Cardiac fibroblast (primary cell): ENCODE data around the gene SOBP.

Experiments used
- DNase-seq, 2 donors: peaks; one replicate each; pipeline versions ENCODE4 v3.0.0 to v3.0.0-alpha.2; 2010; ENCODE audit warnings: low read depth in 2 of 2
- H3K4me3 ChIP-seq, 2 donors: replicated peaks in 1 of 2; 1 replicate in 1 of 2; 2 replicates in 1 of 2; pipeline ENCODE4 v1.5.1; 2011; ENCODE audit warnings: low read depth in 2 of 2, low read length in 2 of 2, mild to moderate bottlenecking in 2 of 2, moderate library complexity in 1 of 2
- TF ChIP-seq, protein P1 (sequence below): IDR thresholded peaks from one replicate; pipeline ENCODE4 v1.5.1; 2011; ENCODE audit warnings: low read depth, mild to moderate bottlenecking, low read length, inconsistent platforms

The SOBP gene

DNA sequence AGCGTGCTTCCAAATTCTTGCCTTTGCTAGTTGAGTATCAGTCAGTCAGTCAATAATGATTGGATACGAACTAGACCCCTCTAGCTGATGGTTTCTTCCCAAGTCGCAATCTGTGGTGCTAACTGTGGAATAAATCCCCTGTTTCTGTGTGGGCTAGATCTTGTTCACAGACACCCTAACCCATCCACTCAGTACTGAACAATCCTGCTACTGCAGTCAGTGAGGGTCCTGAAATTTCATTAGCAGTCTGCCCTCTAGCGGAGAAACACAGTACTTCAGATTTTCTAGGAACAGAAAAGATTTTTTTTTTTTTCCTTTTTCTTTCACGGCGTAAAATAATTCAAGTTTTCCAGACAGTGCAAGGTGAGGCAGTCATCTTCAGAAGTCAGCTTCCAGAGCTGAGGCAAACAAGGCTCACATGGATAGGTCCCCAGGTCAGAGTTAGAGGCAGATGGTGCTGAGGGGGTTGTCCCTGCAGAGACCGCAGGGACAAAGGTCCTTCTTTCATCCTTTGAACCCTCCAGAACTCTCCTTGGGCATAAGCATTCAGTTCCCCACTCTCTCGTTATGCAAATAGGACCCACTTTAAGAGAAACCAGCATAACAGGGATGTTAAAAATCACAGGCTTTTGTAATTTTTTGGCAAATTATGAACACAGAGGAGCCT, 214.6 kb downstream of the SOBP start:
- H3K4me3 ChIP-seq: peak overlapping the region; percentile 6 to 13
- TF ChIP-seq, protein P1, sequence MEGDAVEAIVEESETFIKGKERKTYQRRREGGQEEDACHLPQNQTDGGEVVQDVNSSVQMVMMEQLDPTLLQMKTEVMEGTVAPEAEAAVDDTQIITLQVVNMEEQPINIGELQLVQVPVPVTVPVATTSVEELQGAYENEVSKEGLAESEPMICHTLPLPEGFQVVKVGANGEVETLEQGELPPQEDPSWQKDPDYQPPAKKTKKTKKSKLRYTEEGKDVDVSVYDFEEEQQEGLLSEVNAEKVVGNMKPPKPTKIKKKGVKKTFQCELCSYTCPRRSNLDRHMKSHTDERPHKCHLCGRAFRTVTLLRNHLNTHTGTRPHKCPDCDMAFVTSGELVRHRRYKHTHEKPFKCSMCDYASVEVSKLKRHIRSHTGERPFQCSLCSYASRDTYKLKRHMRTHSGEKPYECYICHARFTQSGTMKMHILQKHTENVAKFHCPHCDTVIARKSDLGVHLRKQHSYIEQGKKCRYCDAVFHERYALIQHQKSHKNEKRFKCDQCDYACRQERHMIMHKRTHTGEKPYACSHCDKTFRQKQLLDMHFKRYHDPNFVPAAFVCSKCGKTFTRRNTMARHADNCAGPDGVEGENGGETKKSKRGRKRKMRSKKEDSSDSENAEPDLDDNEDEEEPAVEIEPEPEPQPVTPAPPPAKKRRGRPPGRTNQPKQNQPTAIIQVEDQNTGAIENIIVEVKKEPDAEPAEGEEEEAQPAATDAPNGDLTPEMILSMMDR: peak; percentile 65
- peak; percentile 73 to 79 for DNase-seq

DNA sequence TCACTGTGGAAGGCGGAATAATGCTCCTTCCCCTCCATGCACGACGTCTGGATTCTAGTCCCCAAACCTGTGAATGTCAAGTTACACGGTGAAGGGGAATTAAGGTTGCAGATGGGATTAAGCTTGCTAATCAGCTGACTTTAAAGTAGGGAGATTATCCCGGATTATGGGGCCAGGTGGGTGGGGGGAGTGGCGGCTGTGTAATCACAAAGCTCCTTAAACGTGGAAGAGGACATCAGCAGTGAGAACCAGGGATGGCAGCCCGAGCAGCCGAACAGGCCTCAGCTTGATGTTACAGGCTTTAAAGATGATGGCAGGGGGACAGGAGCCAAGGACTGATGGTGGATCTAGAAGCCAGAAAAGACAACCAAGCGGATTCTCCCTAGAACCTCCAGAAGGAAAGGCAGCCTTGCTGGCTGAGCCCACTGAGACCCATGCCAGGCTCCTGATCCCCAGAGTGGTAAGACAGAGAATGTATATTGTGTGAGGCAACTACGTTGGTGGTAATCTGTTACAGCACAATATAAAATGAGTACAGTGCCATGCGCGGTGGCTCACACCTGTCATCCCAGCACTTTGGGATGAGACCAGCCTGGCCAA, 216.7 kb downstream of the SOBP start:
- H3K4me3 ChIP-seq: no peak overlapping the region
- DNase-seq: no peak
- TF ChIP-seq, protein P1: no peak

DNA sequence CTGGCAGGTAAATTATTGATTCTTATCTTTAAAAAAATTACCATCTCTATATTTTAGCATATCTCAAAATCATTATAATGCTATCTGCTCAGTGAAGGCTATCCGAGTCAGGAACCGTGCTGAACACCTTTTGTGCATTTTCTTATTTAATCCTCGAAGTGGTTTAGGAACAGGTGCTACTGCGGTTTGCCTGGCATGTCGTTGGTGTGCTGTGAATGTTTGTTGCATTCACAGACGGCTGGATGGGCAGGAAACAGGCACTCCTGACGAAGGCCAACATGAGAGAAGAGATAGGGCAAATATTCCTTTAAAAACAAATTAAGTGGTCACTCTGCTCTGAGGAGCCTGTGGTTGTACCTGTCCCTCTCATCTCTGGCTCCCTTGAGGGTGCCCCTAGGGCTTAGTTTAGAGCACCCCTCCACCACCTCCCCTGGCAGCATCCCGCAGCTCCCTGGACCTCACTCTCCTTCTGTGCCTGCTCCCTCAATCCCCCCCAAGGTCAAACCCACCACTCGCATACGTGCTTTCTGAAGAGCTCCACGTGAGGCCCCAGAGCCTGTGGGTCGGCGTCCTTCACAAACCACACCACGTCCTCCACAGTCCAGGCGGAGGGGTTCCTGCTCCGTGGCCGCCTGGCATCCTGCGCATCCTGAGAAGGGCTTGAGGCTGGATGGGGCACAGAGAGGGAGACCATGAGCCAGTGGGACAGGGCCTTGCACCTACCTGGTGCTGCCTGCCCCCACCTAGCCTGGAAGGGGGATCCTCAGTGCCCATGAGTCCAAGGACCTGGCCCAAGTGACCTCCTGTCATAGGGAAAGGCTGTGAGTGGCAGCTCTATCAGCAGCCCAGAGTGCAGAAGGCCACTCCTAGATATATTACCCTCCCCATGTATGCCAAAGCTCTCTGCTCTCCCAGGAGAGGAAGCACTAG, 217.7 kb downstream of the SOBP start:
- TF ChIP-seq, protein P1: no peak
- H3K4me3 ChIP-seq: no peak overlapping the region
- DNase-seq: no peak

DNA sequence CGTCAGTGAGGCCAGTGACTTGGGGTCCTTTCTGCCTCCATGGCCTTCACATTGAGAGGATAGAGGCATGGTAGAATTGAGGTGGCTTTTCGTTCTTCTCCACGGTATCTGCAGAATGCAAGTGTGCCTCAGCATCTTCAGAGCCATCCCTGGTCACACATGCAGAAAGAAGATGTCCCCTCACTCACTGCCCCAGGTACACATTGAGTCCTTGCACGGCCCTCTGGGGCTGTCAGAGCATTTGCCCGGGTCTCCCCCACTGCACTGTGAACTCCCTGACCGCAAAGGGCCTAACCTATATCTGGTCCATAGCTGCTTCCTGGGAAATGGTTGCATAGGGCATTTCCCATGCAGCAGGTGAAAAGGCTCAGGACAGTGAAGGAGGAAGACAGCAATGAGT, 218.5 kb downstream of the SOBP start:
- H3K4me3 ChIP-seq: no peak overlapping the region
- DNase-seq: no peak
- TF ChIP-seq, protein P1: no peak

DNA sequence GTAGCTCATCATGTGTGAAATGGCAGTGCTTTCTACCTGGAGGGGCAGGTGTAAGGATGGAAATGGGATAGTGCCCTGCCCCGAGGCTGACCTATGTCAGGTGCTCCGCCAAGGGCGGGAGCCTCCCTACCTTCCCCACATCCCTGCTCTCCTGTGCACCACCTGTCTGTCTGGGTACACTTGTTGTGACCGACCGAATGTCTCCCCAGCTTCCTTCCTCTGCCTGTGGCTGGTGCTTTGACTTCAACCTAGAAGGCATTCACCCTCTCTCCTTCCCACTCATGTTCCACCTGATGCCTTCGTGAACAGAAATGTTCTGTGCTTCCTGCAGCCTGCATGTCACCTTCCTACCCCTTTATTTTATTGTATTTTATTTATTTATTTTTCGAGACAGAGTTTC, 219.4 kb downstream of the SOBP start:
- TF ChIP-seq, protein P1: no peak
- no peak for DNase-seq
- H3K4me3 ChIP-seq: no peak overlapping the region
